HS-5 (cell line): ENCODE data around the gene CXXC5.

Source experiments
- DNase-seq: peaks from one replicate; pipeline ENCODE4 v3.0.0-alpha.2; 2012; ENCODE audit warnings: low read depth

CXXC5 gene

GRCh38 chr5:139651853-139652787 is 4.0 kb downstream of the CXXC5 start:
- DNase-seq: peak; percentile 39

DNA sequence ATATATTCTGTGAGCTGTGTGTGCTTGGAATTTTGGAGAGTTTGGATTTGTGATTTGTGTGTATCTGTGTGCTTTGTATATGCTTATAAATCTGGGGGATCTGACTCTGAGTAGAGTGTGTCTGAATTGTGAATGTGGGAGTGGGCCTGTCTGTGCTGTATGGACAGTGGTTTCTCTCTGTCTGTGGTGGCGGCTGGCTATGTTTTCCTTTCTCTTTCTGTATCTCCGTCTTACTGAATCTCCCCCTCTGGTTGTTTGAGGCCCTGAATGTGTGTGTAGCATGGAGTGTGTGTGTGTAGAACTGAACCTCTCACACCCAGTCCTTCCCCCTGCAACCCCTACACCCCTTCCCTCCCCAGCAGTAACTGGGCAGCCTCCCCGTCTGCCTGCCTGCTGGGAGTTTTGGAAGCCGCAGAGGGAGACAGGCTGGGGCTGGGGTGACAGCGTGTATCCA is 4.7 kb downstream of the CXXC5 start:
- DNase-seq: no peak

DNA sequence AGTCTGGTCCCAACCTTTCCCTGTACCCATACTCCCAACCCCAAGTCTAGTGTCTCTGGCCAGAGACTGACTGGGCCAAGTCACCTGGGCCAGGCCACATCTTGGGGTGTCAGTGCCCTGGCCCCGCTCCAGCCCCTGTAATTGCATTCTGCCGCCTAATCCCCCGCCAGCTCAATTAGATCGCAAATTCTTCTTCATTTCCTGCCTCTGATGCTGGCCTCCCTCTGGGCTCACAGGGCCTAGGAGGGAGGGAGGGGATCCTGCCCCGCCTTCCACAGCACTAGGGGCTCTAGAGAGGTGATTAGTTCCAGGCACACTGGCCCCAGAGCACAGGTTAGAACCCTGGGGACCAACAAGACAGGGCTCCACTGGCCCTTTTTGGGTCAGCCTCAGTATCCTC is 5.5 kb downstream of the CXXC5 start:
- DNase-seq: no peak

DNA sequence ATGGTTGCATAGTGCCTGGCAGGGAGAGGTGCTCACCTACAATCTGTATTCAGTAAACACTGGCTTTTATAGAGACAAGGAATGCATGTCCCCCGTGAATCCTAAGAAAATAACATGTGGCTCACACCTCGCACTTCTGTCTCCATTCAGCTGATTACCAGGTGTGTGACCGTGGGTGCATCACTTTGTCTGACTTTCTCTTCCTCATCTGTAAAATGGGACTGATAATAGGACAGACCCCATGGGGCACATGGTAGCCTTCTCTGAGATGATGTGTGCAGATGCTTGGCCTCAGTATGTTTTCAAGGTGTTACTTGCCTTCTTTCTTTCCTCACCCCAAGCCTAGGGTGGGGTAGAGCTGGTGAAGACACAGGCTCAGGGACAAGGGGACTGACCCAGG is 6.3 kb downstream of the CXXC5 start:
- DNase-seq: no peak

DNA sequence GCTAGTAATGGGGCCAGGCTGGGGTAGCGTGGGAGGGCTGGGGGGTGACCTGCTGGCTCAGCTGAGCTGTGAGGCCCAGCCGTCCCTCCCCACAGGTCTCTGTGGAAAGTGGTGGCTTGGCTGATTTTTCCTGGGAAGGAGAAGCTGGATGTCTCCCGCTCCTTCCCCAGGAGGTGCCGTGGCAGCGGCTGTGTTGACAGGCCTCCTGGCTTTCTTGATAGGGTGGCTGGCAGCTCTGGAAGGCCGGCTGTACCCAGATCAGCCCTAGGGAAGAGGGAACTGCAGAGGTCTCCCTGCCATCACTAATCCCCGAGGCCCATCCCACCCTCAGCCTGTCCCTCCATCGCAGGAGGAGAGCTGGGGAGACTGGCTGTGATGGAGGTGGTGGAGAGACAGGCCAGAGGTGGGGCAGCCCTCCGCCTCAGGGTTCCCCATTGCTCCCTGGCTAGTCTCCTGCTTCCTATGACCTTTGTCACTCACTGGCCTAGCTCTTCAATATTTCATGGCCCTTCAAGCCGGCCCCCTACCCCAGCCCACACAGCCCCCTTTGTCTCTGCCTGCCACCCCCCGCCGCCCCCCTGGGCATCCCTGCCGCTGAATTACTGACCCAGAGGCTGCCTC is 6.8 kb downstream of the CXXC5 start:
- no peak for DNase-seq

GRCh38 chr5:139655727-139656271 is 7.7 kb downstream of the CXXC5 start:
- DNase-seq: no peak

- DNase-seq: no peak
Observed at GRCh38 chr5:139657363-139658321, 9.5 kb downstream of the CXXC5 start.

DNA sequence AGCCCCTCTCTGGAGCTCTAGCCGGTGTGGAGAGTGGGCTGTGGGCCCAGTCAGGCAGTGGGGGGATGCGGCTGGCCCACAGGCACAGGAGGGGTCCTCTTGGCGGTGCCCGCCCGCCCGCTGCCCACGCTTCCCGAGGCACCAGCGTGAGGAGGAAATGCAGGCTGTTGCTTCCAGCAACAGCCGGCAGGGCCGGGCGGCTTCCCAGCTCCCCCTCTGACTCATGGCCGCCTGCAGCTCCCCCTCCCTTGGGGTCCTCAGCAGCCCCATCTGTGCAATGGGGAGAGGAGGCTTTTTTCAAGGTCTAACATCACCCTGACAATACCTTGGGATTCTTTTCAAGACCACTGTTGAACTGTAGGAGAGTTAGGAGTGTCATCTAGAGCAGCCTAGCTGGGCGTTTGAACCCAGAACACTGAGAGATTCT is 10.4 kb downstream of the CXXC5 start:
- DNase-seq: no peak

DNA sequence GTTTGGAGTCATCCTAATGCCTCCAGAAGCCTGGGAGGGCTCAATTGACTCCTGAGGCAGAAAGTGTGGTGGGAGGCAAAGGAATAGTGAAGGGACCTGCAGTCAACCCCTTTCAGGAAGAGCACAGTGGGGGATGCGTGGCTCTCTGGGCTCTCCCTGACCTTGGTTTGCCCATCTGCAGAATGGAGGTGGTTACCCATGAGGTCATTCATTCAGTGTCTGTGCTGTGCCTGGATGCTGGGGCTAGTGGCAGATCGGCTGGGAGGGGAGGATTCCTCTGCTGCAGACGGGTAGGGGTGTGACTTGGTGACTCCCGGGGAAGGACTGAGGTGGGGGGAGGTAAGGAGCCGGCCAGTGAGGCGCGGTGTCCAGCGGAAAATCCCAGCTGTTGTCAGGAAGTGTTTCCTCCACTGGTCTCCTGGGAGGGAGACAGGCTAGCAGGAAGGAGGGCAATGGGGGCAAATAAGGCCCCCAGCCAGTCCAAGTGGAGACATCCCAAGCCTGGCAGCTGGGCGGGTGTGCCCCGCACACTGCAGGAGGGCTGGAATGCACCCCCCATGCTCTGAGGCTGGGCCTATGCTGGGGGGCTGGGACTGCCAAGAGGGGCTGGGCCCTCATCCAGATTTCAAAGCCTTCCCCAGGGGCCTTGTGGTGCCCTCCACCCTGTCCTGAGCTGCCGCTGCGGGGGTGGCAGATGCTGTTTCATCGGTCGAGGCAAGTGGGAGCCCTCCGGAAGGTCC is 10.9 kb downstream of the CXXC5 start:
- DNase-seq: no peak

DNA sequence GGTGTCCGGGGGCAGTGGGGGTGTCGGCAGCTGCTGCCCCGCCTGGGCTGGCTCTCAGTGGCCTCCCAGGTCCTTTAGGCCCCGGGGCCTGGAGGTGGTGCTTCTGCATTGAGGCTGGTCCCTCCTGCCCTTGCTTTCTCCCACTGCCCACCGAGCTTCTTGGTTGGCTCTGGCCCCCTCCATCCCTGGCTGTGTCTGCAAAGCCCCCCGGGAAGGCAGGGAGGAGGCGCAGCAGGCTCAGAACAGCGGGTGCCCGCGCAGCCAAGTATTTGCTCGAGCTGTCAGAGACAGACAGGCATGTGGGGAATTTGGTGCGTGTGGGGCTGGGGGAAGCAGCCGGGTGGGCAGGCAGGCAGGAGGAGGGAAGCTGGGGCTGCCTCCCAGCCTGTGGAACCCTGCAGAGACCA is 11.5 kb downstream of the CXXC5 start:
- no peak for DNase-seq

DNA sequence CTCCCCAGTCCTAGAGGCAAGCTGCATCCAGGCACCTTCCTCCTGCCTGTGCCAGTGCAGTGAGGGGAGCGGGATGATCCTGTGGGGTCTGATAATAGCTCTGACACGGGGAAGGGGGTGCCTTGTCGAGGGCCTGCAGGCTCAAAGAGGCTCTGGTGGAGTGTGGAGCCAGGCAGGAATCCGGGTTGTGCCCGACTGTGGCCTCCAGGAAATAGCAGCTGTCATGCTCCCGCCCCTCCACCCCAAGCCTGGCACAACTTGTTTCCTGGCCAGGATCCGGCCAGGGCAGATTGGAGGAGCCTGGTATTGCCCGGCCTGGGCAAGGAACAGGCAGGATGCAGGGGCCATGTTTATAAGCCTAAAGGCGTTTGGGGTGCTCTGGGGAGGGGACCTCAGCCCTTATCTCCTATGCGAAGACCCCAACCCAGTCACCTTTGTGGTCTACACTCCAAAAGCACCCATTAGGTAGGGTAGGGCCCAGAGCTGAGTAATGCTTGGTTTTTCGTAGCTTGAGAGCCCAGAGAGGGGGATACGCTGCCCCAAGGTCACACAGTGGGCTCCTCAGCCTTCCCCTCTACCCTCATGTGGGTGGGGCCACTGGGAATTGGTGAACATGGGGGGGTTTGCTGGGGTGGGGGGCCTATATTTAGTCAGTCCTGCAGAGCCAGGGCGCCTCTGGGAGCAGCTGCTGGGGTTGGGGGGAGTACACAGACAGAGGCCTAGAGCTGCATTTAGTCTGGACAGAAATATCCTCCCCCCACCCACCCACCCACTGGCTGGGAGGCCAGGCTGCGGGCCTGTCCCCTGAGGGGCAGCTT is 12.2 kb downstream of the CXXC5 start:
- no peak for DNase-seq

GRCh38 chr5:139660923-139661814 is 13.0 kb downstream of the CXXC5 start:
- DNase-seq: peak; percentile 56

DNA sequence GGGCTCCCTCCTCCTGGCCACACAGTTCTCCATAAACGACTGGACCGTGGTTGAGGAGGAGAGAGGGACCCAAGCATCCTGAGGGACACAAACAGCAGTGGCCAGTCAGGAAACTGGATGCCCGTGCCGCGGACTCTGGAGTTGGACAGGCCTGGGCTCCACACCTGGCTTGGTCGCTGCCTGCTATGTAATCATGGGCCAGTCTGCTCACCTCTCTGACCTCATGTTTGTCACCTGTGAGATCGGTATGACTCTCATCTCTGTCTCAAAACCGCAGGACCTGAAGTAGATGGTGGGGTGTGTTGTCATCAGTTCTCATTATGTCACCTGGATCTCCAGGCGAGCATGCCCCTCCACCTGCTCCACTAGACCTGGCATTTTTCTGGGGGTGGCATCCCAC is 14.5 kb downstream of the CXXC5 start:
- DNase-seq: no peak

DNA sequence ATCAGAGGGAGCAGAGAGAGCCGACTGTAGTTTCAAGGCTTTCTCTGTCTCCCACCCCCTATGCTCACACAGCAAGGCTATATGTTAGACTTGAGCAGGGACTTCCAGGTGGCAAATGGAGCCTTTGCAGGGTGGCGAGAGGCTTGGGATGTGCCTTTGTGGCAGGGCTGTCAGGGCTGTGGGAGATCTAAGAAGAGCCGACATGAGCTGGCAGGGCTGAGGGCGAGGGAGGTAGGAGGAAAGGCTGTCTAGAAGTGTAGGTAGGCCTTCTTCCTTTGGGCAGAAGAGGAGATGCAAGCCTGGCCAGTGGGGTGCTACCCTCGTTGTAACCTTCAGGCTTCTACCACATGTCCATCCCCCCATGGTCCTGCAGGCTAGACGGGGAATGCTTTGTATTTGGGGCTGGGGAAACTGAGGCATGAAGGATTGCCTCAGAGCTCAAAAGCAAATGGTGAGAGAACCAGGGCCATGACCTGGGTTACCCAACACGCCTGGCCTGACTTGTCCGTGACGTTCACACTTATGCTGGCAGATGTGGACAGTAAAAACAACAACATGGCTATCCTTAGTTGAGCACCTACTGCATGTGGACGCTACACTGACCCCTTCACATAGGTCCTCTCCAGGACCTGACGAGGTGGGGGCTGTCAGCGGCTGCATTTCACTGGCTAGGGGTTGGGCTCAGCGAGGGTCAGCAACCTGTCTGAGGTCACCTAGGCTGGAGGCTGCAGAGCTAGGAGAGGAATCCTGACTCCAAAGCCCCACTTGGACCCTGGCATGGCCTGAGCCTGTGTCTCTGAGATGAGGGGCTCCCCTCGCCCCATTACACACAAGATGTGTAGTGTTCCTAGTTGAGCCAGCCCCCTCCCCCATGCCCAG is 15.3 kb downstream of the CXXC5 start:
- no peak for DNase-seq

GRCh38 chr5:139664086-139664693 is 16.0 kb downstream of the CXXC5 start:
- no peak for DNase-seq

DNA sequence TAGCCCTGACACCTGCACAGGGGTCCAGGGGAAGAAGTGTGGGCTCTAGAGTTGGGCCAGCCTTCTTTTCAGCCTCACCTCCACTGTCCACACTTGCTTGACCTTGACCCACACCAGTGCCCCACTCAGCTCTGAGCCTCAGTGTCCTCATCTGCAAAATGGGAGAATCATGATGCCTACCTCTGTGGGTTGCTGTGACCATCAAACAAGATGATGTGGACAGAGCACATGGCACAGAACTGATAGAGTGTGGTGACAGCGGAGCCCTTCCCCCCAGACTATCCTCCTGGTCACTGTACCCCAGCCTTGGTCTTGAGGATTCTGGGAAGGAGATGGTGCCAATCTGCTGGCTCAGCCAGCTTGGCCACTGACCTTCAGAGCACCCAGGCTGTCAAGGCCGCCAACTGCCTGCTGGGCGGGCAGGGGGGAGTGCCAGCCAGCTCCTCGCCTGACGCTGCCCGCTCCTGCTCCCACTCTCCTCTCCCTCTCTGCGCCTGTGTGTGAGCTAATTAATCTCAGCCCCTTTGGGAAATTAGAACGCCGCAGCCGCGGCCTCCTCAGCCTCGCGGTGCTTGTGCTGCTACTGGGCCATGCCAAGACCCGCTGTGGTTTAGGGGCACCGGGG is 16.7 kb downstream of the CXXC5 start:
- DNase-seq: no peak

- no peak for DNase-seq
Observed at GRCh38 chr5:139665626-139666025, 17.5 kb downstream of the CXXC5 start.
